Activated naive CD8-positive, alpha-beta T cell treated with anti-CD3 and anti-CD28 coated beads, Interleukin-2, amount 50 U/mL, for 24 hours (primary cell): Measurements from ENCODE around the gene GSTM5.

Experiments
- ATAC-seq: fragments of 150-1000 bp; cut with Tn5 transposase; one replicate; pipeline ENCODE4 v1.10.0; 2021
- DNase-seq: peaks from one replicate; pipeline ENCODE4 v3.0.0; 2021
- H3K27ac Mint-ChIP-seq: one replicate; pipeline ENCODE4 v1.8.0; 2021; ENCODE audit warnings: mild to moderate bottlenecking, mixed read lengths
- H3K27me3 Mint-ChIP-seq: one replicate; pipeline ENCODE4 v1.8.0; 2021; ENCODE audit warnings: mixed read lengths
- H3K36me3 Mint-ChIP-seq: one replicate; pipeline ENCODE4 v1.8.0; 2021; ENCODE audit warnings: low read depth, mixed read lengths
- H3K4me1 Mint-ChIP-seq: one replicate; pipeline ENCODE4 v1.8.0; 2021; ENCODE audit warnings: mixed read lengths
- H3K4me3 Mint-ChIP-seq: one replicate; pipeline ENCODE4 v1.8.0; 2021; ENCODE audit warnings: mild to moderate bottlenecking, moderate library complexity, mixed read lengths
- H3K9me3 Mint-ChIP-seq: one replicate; pipeline ENCODE4 v1.8.0; 2021; ENCODE audit warnings: mixed read lengths

GSTM5 gene

GRCh38 chr1:109714661-109715372 is 2.8 kb downstream of the GSTM5 start:
- no peaks in the 10 kb centered on the region for H3K9me3 Mint-ChIP-seq
- DNase-seq (no peak), ATAC-seq (no peak)
- peaks cover 7% of the 10 kb centered on the region for H3K4me1 Mint-ChIP-seq
- no peak overlapping the region for H3K27ac Mint-ChIP-seq
- H3K27me3 Mint-ChIP-seq, result peaks cover 19% of the 10 kb centered on the region
- H3K36me3 Mint-ChIP-seq, result no peaks in the 10 kb centered on the region
- no peak overlapping the region for H3K4me3 Mint-ChIP-seq

GRCh38 chr1:109716121-109716520 is 4.1 kb downstream of the GSTM5 start:
- DNase-seq, result no peak
- no peaks in the 10 kb centered on the region for H3K9me3 Mint-ChIP-seq
- no peaks in the 10 kb centered on the region for H3K36me3 Mint-ChIP-seq
- H3K4me1 Mint-ChIP-seq, result peaks cover 7% of the 10 kb centered on the region
- ATAC-seq, result no peak
- H3K27ac Mint-ChIP-seq, result no peak overlapping the region
- H3K4me3 Mint-ChIP-seq, result no peak overlapping the region
- peaks cover 19% of the 10 kb centered on the region for H3K27me3 Mint-ChIP-seq

- Mint-ChIP-seq H3K27ac (no peak overlapping the region), H3K4me3 (no peak overlapping the region), H3K36me3 (no peaks in the 10 kb centered on the region), H3K9me3 (no peaks in the 10 kb centered on the region), H3K4me1 (peaks cover 7% of the 10 kb centered on the region), H3K27me3 (peaks cover 19% of the 10 kb centered on the region)
- ATAC-seq, result no peak
- DNase-seq, result no peak
Observed at GRCh38 chr1:109716570-109717090, 4.6 kb downstream of the GSTM5 start.

- Mint-ChIP-seq H3K4me1 (peaks cover 6% of the 10 kb centered on the region), H3K27ac (no peak overlapping the region), H3K27me3 (peaks cover 19% of the 10 kb centered on the region), H3K9me3 (no peaks in the 10 kb centered on the region), H3K4me3 (no peak overlapping the region), H3K36me3 (no peaks in the 10 kb centered on the region)
- ATAC-seq (no peak), DNase-seq (no peak)
Observed at GRCh38 chr1:109717729-109718128, 5.7 kb downstream of the GSTM5 start.

DNA sequence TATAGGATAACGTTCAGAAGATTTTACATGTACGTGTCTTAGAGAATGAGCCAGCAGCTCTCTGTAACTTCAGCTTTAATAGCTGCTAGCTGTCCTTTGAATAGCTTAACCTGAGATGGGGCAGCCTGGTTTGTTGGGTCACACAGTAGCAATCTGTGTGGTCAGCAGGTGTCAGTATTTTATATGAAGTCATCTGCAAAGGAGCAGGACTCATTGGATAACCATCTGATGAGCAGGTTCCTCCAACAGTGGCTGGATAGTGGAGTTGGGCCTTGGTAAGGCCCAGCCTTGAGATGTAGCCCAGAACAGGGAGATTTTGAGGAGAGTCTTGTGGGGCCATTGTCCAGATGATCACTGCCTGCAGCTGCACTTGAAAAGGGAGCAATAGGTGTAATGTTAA is 6.4 kb downstream of the GSTM5 start:
- Mint-ChIP-seq H3K4me1 (peaks cover 6% of the 10 kb centered on the region), H3K9me3 (no peaks in the 10 kb centered on the region), H3K27me3 (peaks cover 16% of the 10 kb centered on the region), H3K27ac (no peak overlapping the region), H3K36me3 (no peaks in the 10 kb centered on the region), H3K4me3 (no peak overlapping the region)
- DNase-seq, result no peak
- no peak for ATAC-seq

DNA sequence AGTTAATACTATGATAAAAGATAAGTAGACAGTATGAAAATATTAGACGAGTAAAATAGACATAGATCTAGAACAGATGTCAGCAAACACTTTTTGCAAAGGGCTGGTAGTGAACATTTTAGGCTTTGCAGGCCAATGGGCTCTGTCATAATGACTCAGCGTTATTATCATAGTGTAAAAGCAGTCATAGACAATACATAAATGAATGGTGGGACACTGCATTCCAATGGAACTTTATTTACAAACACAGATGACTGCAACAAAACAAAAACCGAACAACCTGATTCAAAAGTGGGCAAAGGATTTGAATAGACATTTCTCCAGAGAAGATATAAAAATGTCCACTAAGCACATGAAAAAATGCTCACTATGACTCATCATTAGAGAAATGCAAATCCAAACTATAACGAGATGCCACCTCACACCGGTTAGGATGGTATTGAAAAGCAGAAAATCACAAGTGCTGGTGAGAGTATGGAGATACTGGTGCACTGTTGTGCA is 7.3 kb downstream of the GSTM5 start:
- H3K4me3 Mint-ChIP-seq, result no peak overlapping the region
- DNase-seq (no peak), ATAC-seq (no peak)

DNA sequence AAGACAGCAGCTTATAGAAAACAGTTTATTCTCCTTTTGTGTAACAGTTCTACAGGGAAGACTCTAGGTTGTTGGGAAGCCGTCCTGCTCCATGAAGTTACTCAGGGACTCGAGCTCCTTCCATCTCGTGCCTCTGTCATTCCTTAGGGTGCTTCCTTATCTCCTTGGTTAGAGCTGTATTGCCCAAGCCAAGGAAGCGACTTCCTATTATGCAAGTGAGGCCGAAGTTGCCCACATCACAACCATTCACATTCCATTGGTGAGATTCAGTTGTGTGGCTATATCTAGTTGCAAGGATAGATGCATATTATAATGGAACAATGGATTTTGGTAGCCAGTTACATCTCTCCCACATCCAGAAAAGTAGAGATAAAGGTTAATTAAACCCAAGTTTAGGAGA is 9.0 kb downstream of the GSTM5 start:
- ATAC-seq (no peak), DNase-seq (no peak)
- H3K4me3 Mint-ChIP-seq, result no peak overlapping the region
- no peaks in the 10 kb centered on the region for H3K9me3 Mint-ChIP-seq
- H3K27me3 Mint-ChIP-seq, result no peaks in the 10 kb centered on the region
- peaks cover 6% of the 10 kb centered on the region for H3K4me1 Mint-ChIP-seq
- no peak overlapping the region for H3K27ac Mint-ChIP-seq
- no peaks in the 10 kb centered on the region for H3K36me3 Mint-ChIP-seq

More for the DNA sequence above, 7.3 kb downstream of the GSTM5 start:
- Mint-ChIP-seq H3K9me3 (no peaks in the 10 kb centered on the region), H3K27me3 (peaks cover 7% of the 10 kb centered on the region), H3K4me1 (peaks cover 6% of the 10 kb centered on the region), H3K27ac (no peak overlapping the region), H3K36me3 (no peaks in the 10 kb centered on the region)

DNA sequence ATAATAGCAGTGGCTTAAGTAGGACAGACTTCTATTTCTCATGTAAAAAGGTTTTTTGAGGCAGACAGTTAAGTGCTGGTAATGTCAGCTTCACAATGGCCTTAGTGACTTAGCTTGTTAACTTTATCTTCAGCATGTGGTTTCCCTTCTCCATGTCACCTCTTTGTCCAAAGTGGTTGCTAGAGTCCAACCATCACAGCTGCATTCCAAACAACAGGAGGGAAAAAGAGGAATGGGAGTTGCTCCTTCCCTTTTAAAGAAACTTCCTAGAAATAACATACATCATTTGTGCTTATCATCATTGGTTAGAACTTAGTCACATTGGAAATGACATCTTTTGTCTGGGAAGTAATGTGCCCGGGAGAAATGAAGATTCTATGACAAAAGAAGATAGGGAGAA is 9.9 kb downstream of the GSTM5 start:
- Mint-ChIP-seq H3K27ac (no peak overlapping the region), H3K4me3 (no peak overlapping the region), H3K9me3 (no peaks in the 10 kb centered on the region), H3K4me1 (peaks cover 6% of the 10 kb centered on the region), H3K27me3 (no peaks in the 10 kb centered on the region), H3K36me3 (no peaks in the 10 kb centered on the region)
- DNase-seq (no peak), ATAC-seq (no peak)

DNA sequence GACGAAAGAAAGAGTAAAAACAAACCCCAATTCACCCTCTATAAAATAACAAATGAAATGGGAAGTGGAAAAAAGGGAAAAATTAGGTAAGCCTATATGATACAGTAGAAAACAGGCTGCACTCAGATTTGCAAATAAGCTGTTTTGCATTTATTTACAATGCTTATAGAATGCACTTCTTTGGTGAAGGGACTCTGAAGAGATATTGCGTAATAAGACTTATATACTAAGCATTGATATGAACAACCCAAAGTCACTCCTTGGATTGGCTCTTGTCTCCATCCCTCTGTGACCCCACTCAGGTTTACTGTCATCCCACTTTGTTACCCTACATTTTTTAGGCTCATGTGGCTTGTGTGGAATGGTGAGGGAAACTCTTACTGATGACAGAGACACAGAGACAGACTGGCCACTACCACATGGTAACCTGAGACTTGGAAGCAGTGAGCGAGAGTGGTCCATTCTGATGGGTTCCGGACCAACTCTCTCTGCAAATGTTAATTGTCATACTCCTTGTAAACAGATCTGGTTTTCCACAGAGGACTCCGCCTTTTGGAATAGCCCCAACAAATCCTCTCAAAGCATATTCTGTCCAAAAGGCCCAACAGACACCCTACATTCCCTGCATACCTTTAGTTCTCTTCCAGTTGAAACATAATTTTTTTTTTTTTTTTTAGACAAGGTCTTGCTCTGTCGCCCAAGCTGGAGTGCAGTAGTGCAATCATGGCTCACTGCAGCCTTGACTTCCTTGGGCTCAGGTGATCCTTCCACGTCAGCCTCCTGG is 11.0 kb downstream of the GSTM5 start:
- ATAC-seq, result no peak
- DNase-seq, result no peak
- no peak overlapping the region for H3K27ac Mint-ChIP-seq
- H3K36me3 Mint-ChIP-seq, result no peaks in the 10 kb centered on the region
- H3K9me3 Mint-ChIP-seq, result no peaks in the 10 kb centered on the region
- H3K4me3 Mint-ChIP-seq, result no peak overlapping the region
- no peaks in the 10 kb centered on the region for H3K27me3 Mint-ChIP-seq
- H3K4me1 Mint-ChIP-seq, result peaks cover 6% of the 10 kb centered on the region

DNA sequence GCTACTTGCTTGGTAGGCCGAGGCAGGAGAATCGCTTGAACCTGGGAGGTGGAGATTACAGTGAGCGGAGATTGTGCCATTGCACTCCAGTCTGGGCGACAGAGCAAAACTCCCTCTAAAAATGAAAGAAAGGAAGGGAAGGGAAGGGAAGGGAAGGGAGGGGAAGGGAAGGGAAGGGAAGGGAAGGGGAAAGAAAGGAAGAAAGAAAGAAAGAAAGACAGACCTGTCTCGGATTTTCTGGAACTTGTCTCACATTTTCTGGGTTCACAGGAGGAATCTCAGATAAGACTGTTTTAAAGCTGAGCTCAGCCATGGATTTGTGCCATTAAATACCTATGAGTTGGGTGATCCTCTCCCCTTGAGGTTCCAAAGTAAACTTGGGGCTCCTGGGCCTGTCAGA is 12.9 kb downstream of the GSTM5 start:
- Mint-ChIP-seq H3K4me1 (no peaks in the 10 kb centered on the region), H3K36me3 (no peaks in the 10 kb centered on the region), H3K27me3 (peaks cover 3% of the 10 kb centered on the region), H3K4me3 (no peak overlapping the region), H3K27ac (no peak overlapping the region), H3K9me3 (no peaks in the 10 kb centered on the region)
- DNase-seq (no peak), ATAC-seq (no peak)

- no peak overlapping the region for H3K27ac Mint-ChIP-seq
- H3K36me3 Mint-ChIP-seq, result no peaks in the 10 kb centered on the region
- ATAC-seq, result no peak
- no peak overlapping the region for H3K4me3 Mint-ChIP-seq
- no peaks in the 10 kb centered on the region for H3K9me3 Mint-ChIP-seq
- no peaks in the 10 kb centered on the region for H3K4me1 Mint-ChIP-seq
- peaks cover 3% of the 10 kb centered on the region for H3K27me3 Mint-ChIP-seq
- no peak for DNase-seq
Observed at GRCh38 chr1:109725510-109725909, 13.5 kb downstream of the GSTM5 start.

DNA sequence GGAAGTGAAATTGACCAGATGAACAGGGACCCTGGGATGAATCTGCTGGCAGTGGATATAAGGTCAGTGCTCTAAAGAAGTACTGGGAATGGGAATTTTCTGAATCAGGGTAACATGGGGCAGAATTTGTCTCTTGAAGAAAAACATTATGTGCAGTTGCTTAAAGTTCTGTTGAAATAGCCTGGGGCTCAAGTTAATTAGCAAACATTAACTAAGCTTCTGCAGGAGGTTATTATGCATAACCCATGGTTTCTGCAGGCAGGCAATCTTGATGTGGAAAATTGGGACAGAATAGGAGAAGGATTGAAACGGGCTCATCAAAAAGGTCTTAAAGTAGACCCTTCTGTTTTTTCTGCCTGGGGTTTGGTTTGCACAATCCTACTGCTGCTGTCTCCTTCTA is 14.0 kb downstream of the GSTM5 start:
- no peak overlapping the region for H3K4me3 Mint-ChIP-seq
- no peak overlapping the region for H3K27ac Mint-ChIP-seq
- H3K9me3 Mint-ChIP-seq, result no peaks in the 10 kb centered on the region
- H3K27me3 Mint-ChIP-seq, result peaks cover 3% of the 10 kb centered on the region
- no peaks in the 10 kb centered on the region for H3K36me3 Mint-ChIP-seq
- no peak for ATAC-seq
- no peaks in the 10 kb centered on the region for H3K4me1 Mint-ChIP-seq
- DNase-seq, result no peak

DNA sequence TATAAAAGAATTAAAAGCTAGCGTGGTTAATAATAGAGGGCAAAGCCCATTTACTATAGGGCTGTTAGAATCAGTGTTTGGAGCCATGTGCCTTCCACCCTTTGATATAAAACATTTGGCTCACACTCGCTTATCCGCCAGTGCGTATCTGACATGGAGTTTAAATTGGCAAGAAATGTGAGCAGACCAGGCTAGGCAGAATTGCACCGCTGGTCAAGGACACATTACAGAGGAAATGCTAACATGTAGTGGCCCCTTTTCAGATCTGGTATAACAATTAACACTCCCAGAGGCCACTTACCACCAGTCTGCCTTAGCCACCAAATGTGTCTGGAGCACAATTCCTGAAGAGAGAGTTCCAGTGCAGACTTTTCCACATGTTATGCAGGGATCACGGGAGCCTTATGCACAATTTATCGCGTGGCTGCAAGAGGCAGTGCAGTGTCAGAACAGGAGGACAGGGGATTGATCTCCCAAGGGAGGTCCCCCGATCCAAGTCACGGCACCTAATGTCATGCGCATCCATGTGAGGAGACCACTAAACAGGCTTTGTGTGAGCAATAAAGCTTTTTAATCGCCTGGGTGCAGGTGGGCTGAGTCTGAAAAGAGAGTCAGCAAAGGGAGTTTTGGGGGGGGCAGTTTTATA is 14.8 kb downstream of the GSTM5 start:
- no peaks in the 10 kb centered on the region for H3K4me1 Mint-ChIP-seq
- no peaks in the 10 kb centered on the region for H3K9me3 Mint-ChIP-seq
- H3K27me3 Mint-ChIP-seq, result peaks cover 3% of the 10 kb centered on the region
- no peak for ATAC-seq
- H3K27ac Mint-ChIP-seq, result no peak overlapping the region
- no peak for DNase-seq
- no peaks in the 10 kb centered on the region for H3K36me3 Mint-ChIP-seq
- no peak overlapping the region for H3K4me3 Mint-ChIP-seq

DNA sequence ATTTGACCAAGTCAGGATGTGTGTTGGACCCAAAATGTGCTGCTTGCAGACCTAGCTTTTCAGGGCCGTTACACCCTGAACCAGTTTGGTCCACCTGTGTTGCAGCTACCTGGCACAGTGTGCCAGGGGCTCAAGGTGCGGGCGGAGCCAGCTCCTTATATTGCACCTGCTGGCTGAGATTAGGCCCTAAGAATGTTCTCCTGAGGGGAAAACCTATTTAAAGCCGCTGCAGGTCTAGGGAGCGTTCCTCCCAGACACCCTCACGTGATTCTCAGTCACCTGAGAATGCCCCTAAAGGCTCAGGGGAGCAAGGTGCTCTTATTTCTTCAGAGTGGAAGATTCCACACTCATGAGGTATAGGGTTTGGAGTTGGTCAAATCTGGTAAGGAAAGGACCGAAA is 16.8 kb downstream of the GSTM5 start:
- no peaks in the 10 kb centered on the region for H3K9me3 Mint-ChIP-seq
- H3K36me3 Mint-ChIP-seq, result no peaks in the 10 kb centered on the region
- no peaks in the 10 kb centered on the region for H3K4me1 Mint-ChIP-seq
- no peak for DNase-seq
- peaks cover 3% of the 10 kb centered on the region for H3K27me3 Mint-ChIP-seq
- ATAC-seq, result no peak
- H3K27ac Mint-ChIP-seq, result no peak overlapping the region
- H3K4me3 Mint-ChIP-seq, result no peak overlapping the region

DNA sequence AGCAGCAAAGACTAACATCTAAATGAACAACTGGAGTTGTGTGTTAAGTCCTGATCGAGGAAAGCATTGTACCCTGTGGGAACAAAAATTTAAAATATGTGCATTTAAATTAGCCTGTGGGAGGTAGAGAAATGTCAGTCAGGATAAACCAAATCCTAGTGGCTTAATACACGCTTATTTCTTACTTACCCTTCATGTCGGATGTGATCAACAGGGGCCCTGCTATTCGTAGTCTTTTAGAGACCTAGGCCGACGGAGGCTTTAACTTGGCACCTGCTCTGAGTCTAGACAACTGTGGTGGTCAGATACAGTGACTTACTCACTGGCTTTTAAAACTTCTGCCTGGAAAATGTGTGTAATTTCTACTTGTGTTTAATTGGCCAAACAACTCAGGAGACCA is 18.6 kb downstream of the GSTM5 start:
- Mint-ChIP-seq H3K4me3 (no peak overlapping the region), H3K4me1 (no peaks in the 10 kb centered on the region), H3K9me3 (no peaks in the 10 kb centered on the region), H3K27ac (no peak overlapping the region), H3K36me3 (no peaks in the 10 kb centered on the region), H3K27me3 (peaks cover 3% of the 10 kb centered on the region)
- ATAC-seq (no peak), DNase-seq (no peak)
